Activated T-helper 9 cell treated with anti-CD3 and anti-CD28 coated beads, Interleukin-2, amount 50 U/mL, for 16 hours (primary cell): ENCODE results near the gene AP1M1.
"Not testable (repeated sequence)": the region's sequence is repeated elsewhere in the genome, so short reads cannot be mapped to it uniquely, and the experiment has no call there.

Experiments
- DNase-seq: peaks from one replicate; pipeline ENCODE4 v3.0.0-alpha.2; 2020; ENCODE audit warnings: low read depth

AP1M1 gene

DNA sequence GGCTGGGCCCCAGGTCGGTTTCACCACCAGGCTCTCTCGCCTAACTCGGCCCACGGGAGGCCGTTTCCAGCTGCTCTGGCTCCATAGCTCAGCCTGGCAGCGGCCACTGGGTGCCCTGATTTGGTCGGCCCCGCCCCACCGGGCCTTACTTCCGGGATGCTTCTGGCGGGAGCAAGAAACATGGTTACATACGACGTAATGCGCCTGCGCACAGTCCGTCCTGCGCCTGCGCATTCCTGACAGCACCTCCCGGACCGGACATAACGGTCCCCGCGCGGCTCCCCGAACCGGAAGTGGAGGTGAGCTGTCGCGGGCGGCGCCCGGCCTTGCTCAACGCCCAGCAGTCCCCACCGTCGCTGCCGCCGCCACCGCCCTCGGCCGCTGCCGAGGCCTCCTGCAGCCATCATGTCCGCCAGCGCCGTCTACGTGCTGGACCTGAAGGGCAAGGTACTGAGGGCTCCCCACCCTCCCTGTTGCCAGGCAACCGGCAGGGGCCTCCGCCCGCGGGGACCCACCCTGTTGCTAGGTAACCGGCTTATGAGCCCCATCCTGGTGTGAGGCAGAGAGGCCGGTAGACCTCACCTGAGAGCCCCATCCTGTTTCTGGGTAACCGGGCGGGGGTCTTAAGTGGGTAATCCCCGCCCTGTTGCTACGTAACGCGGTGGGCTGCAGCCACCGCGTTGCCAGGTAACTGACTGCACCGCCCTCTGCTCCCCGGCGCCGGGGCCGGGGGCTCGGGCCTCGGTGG, at the start of gene AP1M1:
Gene AP1M1, plus strand, starts transcription at position 290 of the 748 bp plus-strand sequence. Its CDS starts 116 bp downstream, at position 406.
- DNase-seq, result peak; percentile 99

DNA sequence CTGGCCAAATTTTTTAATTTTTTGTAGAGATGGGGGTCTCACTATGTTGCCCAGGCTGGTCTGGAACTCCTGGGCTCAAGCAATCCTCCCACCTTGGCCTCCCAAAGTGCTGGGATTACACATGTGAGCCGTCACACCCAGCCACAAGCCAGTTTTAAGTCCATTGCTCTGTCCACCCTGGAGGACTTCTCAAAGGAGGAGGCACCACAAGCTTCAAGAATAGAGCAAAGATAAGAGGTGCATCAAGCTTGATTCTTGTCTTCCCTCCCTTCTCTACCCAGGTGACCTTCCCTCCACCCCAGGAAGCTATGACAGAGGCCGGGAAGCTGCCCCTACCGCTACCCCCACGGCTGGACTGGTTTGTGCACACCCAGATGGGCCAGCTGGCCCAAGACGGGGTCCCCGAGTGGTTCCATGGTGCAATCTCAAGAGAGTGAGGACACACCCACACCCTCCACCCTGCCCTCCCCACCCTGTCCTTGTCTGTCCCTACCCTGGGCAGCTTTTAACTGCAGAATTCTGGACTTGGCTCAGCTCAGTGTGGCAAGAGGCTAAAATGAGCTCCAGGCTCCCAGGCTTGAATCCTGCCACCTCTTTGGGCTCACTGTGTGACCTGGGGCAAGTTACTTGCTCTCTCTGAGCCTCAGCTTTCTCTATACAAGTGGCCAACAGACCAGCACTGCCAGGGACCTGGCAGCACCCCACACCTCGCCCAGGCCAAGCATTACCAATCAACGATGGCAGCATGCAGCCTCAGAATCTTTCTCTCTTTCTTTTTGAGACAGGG, 49.1 kb upstream of the AP1M1 start:
- no peak for DNase-seq

DNA sequence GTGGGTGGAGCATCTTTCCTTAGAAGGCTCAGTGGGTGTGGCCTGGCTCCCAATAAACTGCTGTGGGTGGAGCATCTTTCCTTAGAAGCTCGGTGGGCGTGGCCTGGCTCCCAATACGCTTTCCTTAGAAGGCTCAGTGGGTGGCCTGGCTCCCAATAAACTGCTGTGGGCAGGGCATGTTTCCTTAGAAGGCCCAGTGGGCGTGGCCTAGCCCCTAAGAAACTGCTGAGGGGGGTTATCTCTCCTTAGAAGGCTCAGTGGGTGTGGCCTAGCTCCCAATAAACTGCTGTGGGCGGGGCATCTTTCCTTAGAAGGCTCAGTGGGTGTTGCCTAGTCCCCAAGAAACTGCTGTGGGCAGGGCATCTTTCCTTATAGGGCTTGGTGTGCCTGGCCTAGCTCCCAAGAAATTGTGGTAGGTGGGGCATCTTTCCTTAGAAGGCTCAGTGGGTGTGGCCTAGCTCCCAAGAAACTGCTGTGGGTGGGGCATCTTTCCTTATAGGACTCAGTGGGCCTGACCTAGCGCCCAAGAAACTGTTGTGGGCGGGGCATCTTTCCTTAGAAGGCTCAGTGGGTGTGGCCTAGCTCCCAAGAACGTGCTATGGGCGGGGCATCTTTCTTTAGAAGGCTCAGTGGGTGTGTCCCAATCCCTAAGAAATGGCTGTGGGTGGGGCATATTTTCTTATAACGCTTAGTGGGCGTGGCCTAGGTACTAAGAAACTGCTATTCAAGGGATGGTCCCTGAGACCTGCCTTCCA, 44.0 kb upstream of the AP1M1 start:
- no peak for DNase-seq

DNA sequence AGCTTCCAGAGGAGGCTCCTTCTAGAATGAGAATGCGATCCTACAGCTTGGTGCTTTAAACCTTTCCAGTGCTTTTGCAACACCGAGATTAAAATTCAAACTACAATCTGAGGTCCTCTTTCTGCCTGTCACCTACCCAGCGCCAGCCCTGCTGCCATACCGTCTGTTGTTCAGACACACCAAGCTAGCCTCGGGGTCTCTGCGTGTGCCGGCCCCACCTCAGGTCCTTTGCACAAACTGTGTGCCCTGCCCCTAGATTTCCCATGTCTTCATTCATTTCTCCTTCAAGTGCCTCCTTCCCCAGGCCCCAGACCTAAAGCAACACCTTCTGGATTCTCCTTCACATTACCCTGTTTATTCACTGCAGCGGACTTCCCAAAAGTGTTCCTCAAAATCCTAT, 43.2 kb upstream of the AP1M1 start:
- DNase-seq, result no peak

DNA sequence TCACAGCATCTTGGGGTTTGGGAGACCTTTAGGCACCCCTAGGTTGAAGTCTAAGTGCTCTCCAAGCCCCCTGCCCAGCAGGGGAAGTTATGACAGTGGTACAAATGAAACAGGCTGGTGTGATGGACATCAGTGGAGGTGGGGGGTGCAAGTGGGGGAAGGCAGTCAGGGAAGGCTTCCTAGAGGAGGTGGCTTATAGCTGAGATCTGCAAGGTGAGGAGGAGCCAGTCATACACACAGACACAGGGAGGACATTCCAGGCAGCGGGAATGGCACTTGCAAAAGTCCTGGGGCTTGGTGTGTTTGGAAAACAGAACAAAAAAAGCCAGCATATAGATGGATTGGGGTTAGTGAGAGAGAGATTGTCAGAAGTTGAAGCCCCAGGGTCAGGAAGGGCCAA, 42.6 kb upstream of the AP1M1 start:
- DNase-seq, result no peak

DNA sequence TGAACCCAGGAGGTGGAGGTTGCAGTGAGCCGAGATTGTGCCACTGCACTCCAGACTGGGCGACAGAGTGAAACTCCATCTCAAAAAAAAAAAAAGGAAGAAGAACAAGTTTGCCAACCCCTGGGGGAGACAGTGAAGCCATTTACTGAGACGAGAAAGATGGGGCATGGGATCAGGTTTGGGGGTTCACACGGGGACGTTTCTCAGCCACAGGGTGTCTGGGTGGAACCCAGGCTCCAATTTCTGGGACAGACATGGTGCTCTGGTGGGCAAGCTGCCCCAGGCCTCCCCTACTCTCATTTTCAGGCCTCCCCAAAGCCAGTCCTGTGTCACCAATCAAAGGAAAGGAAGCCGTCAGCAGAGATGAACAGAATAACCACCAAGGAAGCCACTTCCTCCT, 40.8 kb upstream of the AP1M1 start:
- no peak for DNase-seq

DNA sequence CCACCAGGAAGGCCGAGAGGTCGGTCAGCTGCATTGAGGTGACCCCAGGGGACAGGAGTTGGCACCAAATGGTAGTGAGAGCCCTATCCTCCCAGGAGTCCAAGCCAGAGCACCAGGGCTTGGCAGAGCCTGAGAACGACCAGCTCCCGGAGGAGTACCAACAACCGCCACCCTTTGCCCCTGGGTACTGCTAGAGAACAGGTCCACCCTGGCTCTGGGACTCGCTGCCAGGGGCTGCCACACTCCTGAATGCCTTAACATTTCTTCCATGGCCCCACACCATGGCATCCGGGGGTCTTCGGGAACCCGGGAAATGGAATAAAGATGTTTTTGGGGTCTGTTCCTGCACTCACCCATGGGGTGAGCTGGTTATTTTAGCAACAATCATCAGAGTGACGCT, 40.1 kb upstream of the AP1M1 start:
- no peak for DNase-seq

DNA sequence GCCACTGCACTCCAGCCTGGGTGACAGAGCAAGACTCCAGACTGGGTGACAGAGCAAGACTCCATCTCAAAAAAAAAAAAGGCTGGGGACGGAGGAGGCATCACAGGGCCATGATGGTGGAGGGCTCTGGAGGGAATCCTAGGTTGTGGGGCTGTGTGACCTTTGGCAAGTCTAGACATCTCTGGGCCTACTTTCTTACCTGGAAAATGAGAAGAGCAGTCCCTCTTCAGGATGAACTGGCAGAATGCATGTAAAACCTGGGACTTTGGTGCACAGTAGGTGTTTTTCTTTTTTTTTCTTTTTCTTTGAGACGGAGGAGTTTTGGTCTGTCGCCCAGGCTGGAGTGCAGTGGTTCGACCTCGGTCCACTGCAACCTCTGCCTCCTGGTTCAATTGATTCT, 38.1 kb upstream of the AP1M1 start:
- DNase-seq, result no peak

DNA sequence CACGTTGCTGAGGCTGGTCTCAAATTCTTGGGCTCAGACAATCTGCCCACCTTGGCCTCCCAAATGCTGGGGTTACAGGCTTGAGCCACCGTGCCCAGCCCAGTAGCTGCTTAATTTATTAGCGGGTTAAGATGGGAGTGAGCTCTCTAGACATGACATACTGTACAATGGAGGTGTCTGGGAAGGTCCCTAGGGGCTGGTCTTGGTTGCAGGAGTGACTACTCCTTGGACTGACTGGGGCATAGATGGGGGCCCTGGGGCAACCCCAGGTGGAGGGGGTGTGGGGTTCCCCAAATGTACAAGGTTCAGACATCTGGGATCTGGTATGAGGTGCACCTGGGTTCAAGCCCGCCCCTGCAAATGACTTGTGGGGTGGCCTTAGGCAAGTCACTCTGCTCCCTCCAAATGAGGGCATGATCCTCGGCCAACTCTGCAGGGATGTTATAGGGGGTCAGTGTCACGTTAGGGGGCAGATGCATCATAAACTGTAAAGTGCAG, 37.2 kb upstream of the AP1M1 start:
- DNase-seq, result no peak

DNA sequence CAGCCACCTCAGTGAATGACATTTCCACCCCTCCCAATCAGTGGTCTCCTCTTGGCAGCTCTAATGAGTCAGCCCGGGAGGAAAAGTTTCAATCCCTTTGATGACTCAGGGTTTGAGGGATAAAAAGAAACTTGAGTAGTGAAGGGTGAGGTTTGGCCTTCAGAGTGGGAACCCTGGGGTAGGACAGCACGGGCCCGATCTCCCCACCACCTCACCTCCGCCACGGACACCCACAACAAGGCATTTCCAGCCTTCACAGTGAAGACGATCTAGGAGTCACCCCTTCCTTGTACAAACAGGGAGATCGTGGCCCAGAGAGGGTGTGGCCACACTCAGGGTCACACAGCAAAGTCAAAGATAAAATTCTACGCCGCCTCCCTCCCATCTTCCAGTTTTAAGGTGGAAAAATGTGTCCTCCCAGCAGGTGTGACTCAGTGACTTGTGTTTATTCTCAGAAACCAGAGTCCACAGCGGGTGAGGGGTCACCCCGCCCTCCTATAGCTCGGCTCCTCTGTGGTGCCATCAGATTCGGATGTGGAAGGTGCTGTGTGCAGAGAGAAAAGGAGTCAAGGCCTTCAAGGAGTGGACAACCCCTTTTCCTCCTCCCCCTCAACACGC, 36.7 kb upstream of the AP1M1 start:
- DNase-seq, result no peak

DNA sequence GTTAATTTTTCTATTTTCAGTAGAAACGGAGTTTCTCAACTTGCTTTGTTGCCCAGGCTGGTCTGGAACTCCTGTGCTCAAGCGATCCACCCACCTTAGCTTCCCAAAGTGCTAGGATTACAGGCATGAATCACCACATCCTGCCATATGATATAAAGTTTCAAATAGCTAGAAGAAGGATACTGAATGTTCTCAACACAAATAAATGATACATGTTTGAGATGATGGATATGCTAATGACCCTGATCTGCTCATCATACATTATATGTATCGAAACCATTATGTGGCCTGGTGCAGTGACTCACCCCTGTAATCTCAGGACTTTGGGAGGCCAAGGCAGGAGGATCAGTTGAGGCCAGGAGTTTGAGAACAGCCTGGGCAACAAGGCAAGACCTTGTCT, 35.9 kb upstream of the AP1M1 start:
- no peak for DNase-seq

DNA sequence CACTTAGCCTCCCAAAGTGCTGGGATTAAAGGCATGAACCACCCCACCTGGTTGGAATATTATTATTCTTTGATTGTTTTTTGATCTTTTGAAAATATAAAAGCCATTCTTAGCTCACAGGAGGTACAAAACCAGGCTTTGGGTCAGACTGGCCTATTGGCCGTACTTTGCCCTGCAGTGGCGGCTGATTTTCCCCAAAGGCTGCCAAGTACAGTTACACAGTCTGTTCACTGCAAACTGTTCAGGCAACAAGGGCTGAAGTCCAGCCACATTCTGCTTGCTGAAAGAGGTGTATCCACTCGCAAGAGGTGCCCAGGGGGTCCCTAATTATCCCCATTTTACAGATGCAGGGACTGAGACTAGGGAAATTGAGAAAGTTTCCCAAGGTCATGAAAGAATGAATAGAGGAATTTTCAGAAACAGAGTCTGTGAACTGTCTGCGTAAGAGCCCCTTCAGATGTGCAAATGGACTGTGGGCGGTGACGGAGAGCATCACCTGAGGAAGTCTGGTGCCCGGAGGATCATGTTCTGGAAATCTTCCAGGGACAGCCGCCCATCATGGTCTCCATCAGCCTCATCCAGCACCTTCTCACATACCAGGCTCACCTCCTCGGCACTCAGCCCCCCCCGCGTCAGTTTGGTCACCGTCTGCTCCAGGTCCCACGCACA, 33.4 kb upstream of the AP1M1 start:
- DNase-seq, result no peak

DNA sequence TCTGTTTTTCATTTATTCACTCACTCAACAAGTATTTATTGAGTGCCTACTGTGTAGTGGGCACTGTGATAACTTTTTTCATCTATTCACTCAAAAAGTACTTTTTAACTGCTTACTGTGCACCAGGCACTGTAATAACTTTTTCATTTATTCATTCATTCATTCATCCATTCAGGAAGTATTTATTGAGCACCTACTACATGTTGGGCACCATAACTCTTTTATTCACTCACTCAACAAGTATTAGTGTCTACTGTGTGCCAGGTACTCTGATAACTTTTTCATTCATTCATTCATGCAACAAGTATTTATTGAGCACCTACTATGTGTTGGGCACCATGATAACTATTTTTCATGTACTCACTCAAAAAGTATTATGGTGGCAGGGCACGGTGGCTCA, 31.3 kb upstream of the AP1M1 start:
- no peak for DNase-seq

DNA sequence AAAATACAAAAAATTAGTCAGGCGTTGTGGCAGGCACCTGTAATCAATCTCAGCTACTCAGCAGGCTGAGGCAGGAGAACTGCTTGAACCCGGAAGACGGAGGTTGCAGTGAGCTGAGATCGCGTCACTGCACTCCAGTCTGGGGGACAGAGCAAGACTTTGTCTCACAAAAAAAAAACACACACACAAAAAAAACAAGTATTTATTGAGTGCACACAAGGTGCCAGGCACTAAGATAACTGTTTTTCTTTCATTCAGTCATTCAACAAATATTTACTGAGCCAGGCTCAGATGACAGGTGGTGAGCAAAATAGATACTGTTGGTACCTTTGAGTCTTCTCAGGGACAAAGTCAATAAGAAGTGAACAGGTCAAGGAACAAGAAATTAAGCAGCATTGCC, 30.7 kb upstream of the AP1M1 start:
- DNase-seq, result no peak

DNA sequence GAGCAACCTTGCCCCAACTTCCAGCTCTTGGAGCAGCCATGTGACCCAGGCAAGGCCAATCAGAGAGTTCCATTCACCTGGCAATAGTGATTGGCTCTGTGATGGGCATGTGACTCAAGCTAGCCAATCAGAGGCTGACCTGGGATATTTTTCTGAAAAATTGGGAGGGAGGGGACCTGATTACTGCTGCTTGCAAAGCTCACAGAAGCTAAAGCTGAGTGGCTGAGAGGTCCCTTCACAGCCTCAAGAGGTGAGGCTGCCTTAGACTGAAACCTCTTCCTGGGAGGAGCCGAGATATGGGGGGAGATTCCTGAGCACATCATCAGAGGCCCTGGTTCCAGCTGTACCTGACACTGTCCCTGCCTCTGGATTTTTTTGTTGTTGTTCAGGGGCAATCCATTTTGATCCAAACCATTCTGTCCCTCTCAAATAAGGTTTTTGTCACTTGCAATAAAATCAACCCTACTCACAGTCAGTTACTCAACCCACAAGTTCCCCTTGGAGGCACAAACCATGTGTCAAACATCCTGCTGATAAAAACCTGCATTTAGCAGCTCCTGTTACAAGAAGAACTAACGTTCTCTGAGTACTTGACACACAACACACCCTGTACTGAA, 29.1 kb upstream of the AP1M1 start:
- DNase-seq, result no peak

DNA sequence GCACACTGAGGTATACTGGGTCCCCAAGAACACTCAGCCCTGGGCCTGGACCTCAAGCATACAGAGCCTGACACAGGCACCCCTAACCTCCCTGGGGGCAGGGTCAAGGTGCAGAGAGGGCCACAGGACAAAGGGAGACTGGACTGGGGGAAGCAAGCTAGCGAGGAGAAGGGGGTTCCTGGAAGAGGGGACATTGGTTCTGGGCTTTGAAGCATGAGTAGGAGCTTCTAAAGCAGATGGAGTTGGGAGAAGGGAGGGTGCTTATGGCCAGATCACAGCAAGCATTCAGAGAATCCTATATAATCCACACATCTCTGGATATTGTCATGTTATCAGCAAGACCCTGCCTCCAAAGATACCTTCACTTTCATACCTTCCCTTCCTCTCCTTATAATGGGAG, 27.6 kb upstream of the AP1M1 start:
- no peak for DNase-seq

DNA sequence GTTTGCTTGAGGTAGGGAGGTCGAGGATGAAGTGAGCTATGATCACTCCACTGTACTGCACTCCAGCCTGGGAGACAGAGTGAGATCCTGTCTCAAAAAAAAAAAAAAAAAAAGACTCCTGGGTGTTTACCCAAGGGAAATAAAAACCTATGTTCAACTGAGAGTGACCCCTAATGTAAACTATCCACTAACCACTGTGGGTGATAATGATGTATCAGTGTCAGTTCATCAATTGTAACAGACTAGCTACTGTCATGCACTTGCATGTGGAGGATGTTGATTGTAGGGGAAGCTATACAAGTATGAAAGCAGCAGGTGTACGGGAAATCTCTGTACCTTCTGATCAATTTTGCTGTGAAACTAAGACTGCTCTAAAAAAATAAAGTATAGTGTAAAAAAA, 21.8 kb upstream of the AP1M1 start:
- DNase-seq, result no peak

DNA sequence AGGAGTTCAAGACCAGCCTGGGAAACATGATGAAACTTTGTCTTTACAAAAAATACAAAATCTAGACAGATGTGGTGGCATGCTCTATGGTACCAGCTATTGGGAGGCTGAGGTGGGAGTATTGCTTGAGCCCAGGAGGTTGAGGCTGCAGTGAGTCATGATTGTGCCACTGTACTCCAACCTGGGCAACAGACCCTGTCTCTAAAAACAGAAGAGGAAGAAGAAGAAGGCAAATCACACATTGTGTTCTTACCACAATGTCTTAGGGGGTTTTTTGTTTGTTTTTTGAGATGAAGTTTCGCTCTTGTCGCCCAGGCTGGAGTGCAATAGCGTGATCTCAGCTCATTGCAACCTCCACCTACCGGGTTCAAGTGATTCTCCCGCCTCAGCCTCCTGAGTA, 18.8 kb upstream of the AP1M1 start:
- not testable (repeated sequence) for DNase-seq

DNA sequence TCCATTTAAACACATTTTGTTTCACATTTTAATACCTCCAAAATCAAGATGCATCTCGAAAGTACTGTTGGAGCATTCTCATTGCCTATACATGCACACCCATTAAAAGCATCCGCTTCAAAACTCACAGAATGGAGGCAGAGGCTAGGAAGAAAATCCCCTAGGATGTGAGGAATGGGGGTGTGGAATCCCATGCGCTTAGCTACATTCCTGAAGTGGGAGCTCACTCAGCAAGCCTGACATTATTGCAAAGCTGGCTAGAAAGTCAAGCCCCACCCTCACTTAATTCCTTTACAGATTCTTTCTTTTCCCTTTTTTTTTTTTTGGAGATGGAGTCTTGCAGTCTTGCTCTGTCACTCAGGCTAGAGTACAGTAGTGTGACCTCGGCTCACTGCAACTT, 17.1 kb upstream of the AP1M1 start:
- DNase-seq, result no peak

DNA sequence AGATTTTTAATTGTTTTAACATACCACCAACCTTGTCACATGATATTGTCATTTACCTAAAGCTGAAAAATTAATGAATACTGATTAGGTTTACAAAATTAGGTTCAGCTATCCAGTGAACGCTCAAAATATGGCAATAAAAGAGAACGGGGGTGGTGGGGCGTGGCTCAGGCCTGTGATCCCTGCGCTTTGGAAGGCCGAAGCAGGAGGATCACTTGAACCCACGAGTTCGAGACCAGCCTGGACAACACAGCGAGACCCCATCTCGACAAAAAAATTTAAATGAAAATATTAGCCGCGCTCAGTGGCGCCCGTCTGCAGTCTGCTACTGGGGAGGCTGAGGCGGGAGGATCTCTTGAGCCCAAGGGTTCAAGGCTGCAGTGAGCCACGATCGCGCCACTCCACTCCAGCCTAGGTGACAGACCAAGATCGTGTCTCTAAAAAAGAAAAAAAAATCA, 13.0 kb upstream of the AP1M1 start:
- DNase-seq, result no peak

DNA sequence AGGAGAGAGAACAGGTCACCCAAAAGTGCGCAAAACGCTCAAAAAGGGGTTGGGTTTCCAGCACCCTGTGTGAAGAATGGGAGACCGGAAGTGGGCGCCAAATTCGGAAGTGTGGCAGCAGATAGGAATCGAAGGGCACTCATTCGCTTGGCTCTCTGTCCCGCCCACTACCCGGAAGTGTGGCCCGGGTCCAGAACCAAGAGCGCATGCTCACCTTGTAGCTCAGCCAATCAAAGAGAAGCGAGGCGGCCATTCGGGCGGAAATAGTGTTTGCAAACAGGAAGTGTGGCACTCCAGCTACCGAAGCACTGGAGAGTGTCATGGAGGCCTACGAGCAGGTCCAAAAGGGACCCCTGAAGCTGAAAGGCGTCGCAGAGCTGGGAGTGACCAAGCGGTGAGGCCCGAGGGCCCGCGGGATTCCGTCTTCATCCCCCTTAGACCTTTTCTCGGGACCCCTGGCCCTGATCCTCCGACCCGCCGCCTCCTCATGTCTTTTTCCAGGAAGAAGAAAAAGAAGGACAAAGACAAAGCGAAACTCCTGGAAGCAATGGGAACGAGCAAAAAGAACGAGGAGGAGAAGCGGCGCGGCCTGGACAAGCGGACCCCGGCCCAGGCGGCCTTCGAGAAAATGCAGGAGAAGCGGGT, 12.5 kb upstream of the AP1M1 start, which contains the start of gene FAM32A:
Gene FAM32A, plus strand, starts transcription at position 288 of the 645 bp plus-strand sequence. Its CDS starts 33 bp downstream, at position 321.
- peak; percentile 98 for DNase-seq
